ENCODE results near the gene HSF5. TPM values are rescaled to one million over a fixed set of nuclear protein-coding genes. Genes with fewer than 3 reads are reported as not detected.

Gene HSF5
- total RNA-seq, 1 experiment from 2014 or later = not detected

DNA sequence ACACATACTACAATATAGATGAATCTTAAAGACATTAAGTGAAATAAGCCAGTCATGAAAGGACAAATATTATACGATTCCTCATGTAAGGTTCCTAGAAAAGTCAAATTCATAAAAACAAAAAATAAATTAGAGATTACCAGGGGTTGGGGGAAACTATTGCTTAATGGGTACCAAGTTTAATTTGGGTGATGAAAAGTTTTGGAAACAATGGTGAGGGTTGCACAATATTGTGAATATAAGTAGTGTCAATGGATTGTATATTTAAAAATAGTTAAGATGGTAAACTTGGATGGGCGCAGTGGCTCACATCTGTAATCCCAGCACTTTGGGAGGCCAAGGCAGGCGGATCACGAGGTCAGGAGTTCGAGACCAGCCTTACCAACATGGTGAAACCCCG lies 17.9 kb downstream of the HSF5 start:
- intact Hi-C loops (cut with micrococcal nuclease) = no loop called here
- 0 out of 2 replicates have a peak, but pooled peaks cover 3% of the 10 kb centered on the region for H3K27me3 ChIP-seq (ENCODE audit: insufficient read depth, low read length)

More for the DNA sequence above, 17.9 kb downstream of the HSF5 start:
- TF ChIP-seq ZNF274 (IDR thresholded peaks at IDR 0.05; ENCODE audit: low read depth, low read length) (no peak), CBX3 (IDR thresholded peaks at IDR 0.05; ENCODE audit: low read depth) (no peak), EZH2phosphoT487 (IDR thresholded peaks at IDR 0.05; ENCODE audit: borderline replicate concordance) (no peak), SP1 (IDR thresholded peaks at IDR 0.05; ENCODE audit: low read depth) (no peak), JUND (IDR thresholded peaks at IDR 0.05) (no peak), ELF1 (IDR thresholded peaks at IDR 0.05; ENCODE audit: borderline replicate concordance, low read depth) (no peak), CEBPB (IDR thresholded peaks at IDR 0.05; ENCODE audit: low read depth) (no peak), EGR1 (IDR thresholded peaks at IDR 0.05; ENCODE audit: low read depth) (no peak), POLR2AphosphoS5 (IDR thresholded peaks at IDR 0.05; ENCODE audit: low read depth, low read length) (no peak), POLR2A (IDR thresholded peaks at IDR 0.05; ENCODE audit: borderline replicate concordance, extremely low read depth, insufficient read depth, insufficient read length) (no peak), FOSL1 (IDR thresholded peaks at IDR 0.05; ENCODE audit: low read depth) (no peak), YY1 (IDR thresholded peaks at IDR 0.05; ENCODE audit: extremely low read depth, insufficient replicate concordance, low read depth, low read length) (no peak), TCF7L2 (IDR thresholded peaks at IDR 0.05; ENCODE audit: borderline replicate concordance, extremely low read depth, insufficient read depth, insufficient read length) (no peak)
- TF ChIP-seq, protein P1, sequence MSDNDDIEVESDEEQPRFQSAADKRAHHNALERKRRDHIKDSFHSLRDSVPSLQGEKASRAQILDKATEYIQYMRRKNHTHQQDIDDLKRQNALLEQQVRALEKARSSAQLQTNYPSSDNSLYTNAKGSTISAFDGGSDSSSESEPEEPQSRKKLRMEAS (IDR thresholded peaks at IDR 0.05) = no peak
- TF ChIP-seq, protein P2, sequence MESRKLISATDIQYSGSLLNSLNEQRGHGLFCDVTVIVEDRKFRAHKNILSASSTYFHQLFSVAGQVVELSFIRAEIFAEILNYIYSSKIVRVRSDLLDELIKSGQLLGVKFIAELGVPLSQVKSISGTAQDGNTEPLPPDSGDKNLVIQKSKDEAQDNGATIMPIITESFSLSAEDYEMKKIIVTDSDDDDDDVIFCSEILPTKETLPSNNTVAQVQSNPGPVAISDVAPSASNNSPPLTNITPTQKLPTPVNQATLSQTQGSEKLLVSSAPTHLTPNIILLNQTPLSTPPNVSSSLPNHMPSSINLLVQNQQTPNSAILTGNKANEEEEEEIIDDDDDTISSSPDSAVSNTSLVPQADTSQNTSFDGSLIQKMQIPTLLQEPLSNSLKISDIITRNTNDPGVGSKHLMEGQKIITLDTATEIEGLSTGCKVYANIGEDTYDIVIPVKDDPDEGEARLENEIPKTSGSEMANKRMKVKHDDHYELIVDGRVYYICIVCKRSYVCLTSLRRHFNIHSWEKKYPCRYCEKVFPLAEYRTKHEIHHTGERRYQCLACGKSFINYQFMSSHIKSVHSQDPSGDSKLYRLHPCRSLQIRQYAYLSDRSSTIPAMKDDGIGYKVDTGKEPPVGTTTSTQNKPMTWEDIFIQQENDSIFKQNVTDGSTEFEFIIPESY (IDR thresholded peaks at IDR 0.05; ENCODE audit: extremely low read depth, insufficient replicate concordance, low read length) = no peak
- TF ChIP-seq, protein P3, sequence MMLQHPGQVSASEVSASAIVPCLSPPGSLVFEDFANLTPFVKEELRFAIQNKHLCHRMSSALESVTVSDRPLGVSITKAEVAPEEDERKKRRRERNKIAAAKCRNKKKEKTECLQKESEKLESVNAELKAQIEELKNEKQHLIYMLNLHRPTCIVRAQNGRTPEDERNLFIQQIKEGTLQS (IDR thresholded peaks at IDR 0.05) = no peak
- TF ChIP-seq, protein P4, sequence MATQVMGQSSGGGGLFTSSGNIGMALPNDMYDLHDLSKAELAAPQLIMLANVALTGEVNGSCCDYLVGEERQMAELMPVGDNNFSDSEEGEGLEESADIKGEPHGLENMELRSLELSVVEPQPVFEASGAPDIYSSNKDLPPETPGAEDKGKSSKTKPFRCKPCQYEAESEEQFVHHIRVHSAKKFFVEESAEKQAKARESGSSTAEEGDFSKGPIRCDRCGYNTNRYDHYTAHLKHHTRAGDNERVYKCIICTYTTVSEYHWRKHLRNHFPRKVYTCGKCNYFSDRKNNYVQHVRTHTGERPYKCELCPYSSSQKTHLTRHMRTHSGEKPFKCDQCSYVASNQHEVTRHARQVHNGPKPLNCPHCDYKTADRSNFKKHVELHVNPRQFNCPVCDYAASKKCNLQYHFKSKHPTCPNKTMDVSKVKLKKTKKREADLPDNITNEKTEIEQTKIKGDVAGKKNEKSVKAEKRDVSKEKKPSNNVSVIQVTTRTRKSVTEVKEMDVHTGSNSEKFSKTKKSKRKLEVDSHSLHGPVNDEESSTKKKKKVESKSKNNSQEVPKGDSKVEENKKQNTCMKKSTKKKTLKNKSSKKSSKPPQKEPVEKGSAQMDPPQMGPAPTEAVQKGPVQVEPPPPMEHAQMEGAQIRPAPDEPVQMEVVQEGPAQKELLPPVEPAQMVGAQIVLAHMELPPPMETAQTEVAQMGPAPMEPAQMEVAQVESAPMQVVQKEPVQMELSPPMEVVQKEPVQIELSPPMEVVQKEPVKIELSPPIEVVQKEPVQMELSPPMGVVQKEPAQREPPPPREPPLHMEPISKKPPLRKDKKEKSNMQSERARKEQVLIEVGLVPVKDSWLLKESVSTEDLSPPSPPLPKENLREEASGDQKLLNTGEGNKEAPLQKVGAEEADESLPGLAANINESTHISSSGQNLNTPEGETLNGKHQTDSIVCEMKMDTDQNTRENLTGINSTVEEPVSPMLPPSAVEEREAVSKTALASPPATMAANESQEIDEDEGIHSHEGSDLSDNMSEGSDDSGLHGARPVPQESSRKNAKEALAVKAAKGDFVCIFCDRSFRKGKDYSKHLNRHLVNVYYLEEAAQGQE (IDR thresholded peaks at IDR 0.05; ENCODE audit: low read depth) = no peak
- RAD21 ChIA-PET (ENCODE audit: low non-redundant PET in 1 of 2, low total read pairs in 2 of 2, uncharacterized antibody in 2 of 2, unreplicated experiment in 2 of 2) = no interaction called here
- H3K36me3 ChIP-seq (ENCODE audit: control insufficient read depth in 1 of 2, insufficient read depth in 2 of 2, low read length in 2 of 2) = no peaks in the 10 kb centered on the region
- H4K20me1 ChIP-seq (ENCODE audit: insufficient read depth) = no peaks in the 10 kb centered on the region
- H2AFZ ChIP-seq (ENCODE audit: low read depth, low read length, poor library complexity, severe bottlenecking) = peak overlapping the region; percentile 24
- no peak for DNase-seq (ENCODE audit: low read depth, low spot score)
- CTCF ChIA-PET = no interaction called here
- H3K9me2 ChIP-seq (ENCODE audit: insufficient read depth) = no peaks in the 10 kb centered on the region
- no peaks in the 10 kb centered on the region for H3K79me2 ChIP-seq (ENCODE audit: insufficient read depth, low read length)
- POLR2A ChIA-PET = no interaction called here
- BruUV-seq (replicated peaks) = no TSS peak
- no peaks in the 10 kb centered on the region for H3K9me3 ChIP-seq (ENCODE audit: control insufficient read depth in 1 of 2, insufficient read depth in 1 of 2, low read depth in 1 of 2, low read length in 2 of 2)
- no peaks in the 10 kb centered on the region for H3K4me1 ChIP-seq (ENCODE audit: control insufficient read depth in 1 of 2, insufficient read depth in 2 of 2, low read length in 2 of 2)
- H3K4me2 ChIP-seq (ENCODE audit: low read length) = no peak overlapping the region
- H3K9ac ChIP-seq (ENCODE audit: low read length) = no peak overlapping the region
- ATAC-seq = no peak
- no peak overlapping the region for H3K4me3 ChIP-seq (replicated peaks in 1 of 2; ENCODE audit: low read depth in 1 of 2, low read length in 2 of 2)
- H3K27ac ChIP-seq (ENCODE audit: low read depth, low read length) = no peak overlapping the region
